Endothelial cell (in vitro differentiated cells): ENCODE data around the gene ZFP1. TPM values are rescaled to one million over a fixed set of nuclear protein-coding genes. Genes with fewer than 3 reads are reported as not detected.

Experiments used
- DNase-seq: peaks from one replicate; pipeline ENCODE4 v3.0.0; 2021; ENCODE audit warnings: low spot score
- H3K27ac Mint-ChIP-seq: one replicate; pipeline ENCODE4 v1.8.0; 2021; ENCODE audit warnings: mixed read lengths, inconsistent platforms; ENCODE audit not compliant: unreplicated experiment
- H3K27me3 Mint-ChIP-seq: one replicate; pipeline ENCODE4 v1.8.0; 2021; ENCODE audit warnings: mild to moderate bottlenecking, moderate library complexity, mixed read lengths, inconsistent platforms; ENCODE audit not compliant: unreplicated experiment
- H3K36me3 Mint-ChIP-seq: one replicate; pipeline ENCODE4 v1.8.0; 2021; ENCODE audit warnings: mild to moderate bottlenecking, low read depth, mixed read lengths, inconsistent platforms; ENCODE audit not compliant: unreplicated experiment
- H3K4me1 Mint-ChIP-seq: one replicate; pipeline ENCODE4 v1.8.0; 2021; ENCODE audit warnings: mild to moderate bottlenecking, mixed read lengths, inconsistent platforms; ENCODE audit not compliant: unreplicated experiment
- H3K4me3 Mint-ChIP-seq: one replicate; pipeline ENCODE4 v1.8.0; 2021; ENCODE audit warnings: mild to moderate bottlenecking, mixed read lengths, inconsistent platforms; ENCODE audit not compliant: unreplicated experiment
- H3K9me3 Mint-ChIP-seq: one replicate; pipeline ENCODE4 v1.8.0; 2021; ENCODE audit warnings: mixed read lengths, inconsistent platforms; ENCODE audit not compliant: unreplicated experiment
- CTCF ChIP-seq: fragments of 200-600 bp; sonication (generic); IDR thresholded peaks from one replicate; pipeline ENCODE4 v1.5.0; 2021; ENCODE audit warnings: antibody characterized with exemption; ENCODE audit not compliant: unreplicated experiment
- total RNA-seq: library from RNA; stranded (reverse); fragmentation: NEBNext Ultra II Directional; extraction: Animal tissue kit (Norgen Biotek cat#: 25700); gene quantifications from one replicate; pipeline ENCODE4 v1.2.1, GENCODE V29; 2021; ENCODE audit not compliant: unreplicated experiment

Gene ZFP1
- total RNA-seq, 1 donor from 2014 or later = 12.0 TPM

- no peaks in the 10 kb centered on the region for H3K9me3 Mint-ChIP-seq
- H3K4me1 Mint-ChIP-seq = no peaks in the 10 kb centered on the region
Measured at GRCh38 chr16:75216127-75216526, 67.8 kb downstream of the ZFP1 start.

GRCh38 chr16:75216576-75216975 is 68.3 kb downstream of the ZFP1 start:
- DNase-seq = no peak
- peaks cover 8% of the 10 kb centered on the region for H3K27me3 Mint-ChIP-seq
- H3K36me3 Mint-ChIP-seq = no peaks in the 10 kb centered on the region
- H3K4me1 Mint-ChIP-seq = no peaks in the 10 kb centered on the region
- TF ChIP-seq CTCF = no peak
- H3K9me3 Mint-ChIP-seq = no peaks in the 10 kb centered on the region
- no peak overlapping the region for H3K4me3 Mint-ChIP-seq
- H3K27ac Mint-ChIP-seq = no peak overlapping the region

More at GRCh38 chr16:75216127-75216526, 67.8 kb downstream of the ZFP1 start:
- peaks cover 6% of the 10 kb centered on the region for H3K27me3 Mint-ChIP-seq
- TF ChIP-seq CTCF = no peak
- no peak overlapping the region for H3K27ac Mint-ChIP-seq
- no peak for DNase-seq
- H3K4me3 Mint-ChIP-seq = no peak overlapping the region
- no peaks in the 10 kb centered on the region for H3K36me3 Mint-ChIP-seq

- peaks cover 4% of the 10 kb centered on the region for H3K4me1 Mint-ChIP-seq
- H3K4me3 Mint-ChIP-seq = no peak overlapping the region
Measured at GRCh38 chr16:75217389-75217851, 69.1 kb downstream of the ZFP1 start.

GRCh38 chr16:75218256-75219076 is 70.1 kb downstream of the ZFP1 start, which contains the start of gene CTRB1:
CTRB1 (plus strand) TSS chr16:75218988; CDS start chr16:75219008, 20 bp downstream.
- Mint-ChIP-seq H3K4me3 (no peak within 1 kb of the TSS), H3K9me3 (no peaks in the 10 kb centered on the region), H3K36me3 (no peaks in the 10 kb centered on the region), H3K27ac (no peak within 1 kb of the TSS), H3K4me1 (peaks cover 4% of the 10 kb centered on the region), H3K27me3 (peaks cover 13% of the 10 kb centered on the region)
- DNase-seq = no peak
- TF ChIP-seq CTCF = no peak

More at GRCh38 chr16:75217389-75217851, 69.1 kb downstream of the ZFP1 start:
- DNase-seq = no peak
- no peak for TF ChIP-seq CTCF
- Mint-ChIP-seq H3K9me3 (no peaks in the 10 kb centered on the region), H3K27ac (no peak overlapping the region), H3K36me3 (no peaks in the 10 kb centered on the region), H3K27me3 (peaks cover 12% of the 10 kb centered on the region)

GRCh38 chr16:75219088-75219487 is 70.8 kb downstream of the ZFP1 start:
- no peaks in the 10 kb centered on the region for H3K9me3 Mint-ChIP-seq
- H3K27me3 Mint-ChIP-seq = peaks cover 14% of the 10 kb centered on the region
- H3K4me1 Mint-ChIP-seq = peaks cover 4% of the 10 kb centered on the region
- TF ChIP-seq CTCF = no peak
- H3K27ac Mint-ChIP-seq = no peak overlapping the region
- DNase-seq = no peak
- H3K36me3 Mint-ChIP-seq = no peaks in the 10 kb centered on the region
- no peak overlapping the region for H3K4me3 Mint-ChIP-seq
